NCI-H2081 treated with DMSO at 0.1 percent for 48 hours (cell line): Measurements from ENCODE around the gene FSHR.

Source experiments
- DNase-seq: peaks from one replicate; lab custom pipeline; 2025; lab: John Stamatoyannopoulos, UW

Gene FSHR

DNA sequence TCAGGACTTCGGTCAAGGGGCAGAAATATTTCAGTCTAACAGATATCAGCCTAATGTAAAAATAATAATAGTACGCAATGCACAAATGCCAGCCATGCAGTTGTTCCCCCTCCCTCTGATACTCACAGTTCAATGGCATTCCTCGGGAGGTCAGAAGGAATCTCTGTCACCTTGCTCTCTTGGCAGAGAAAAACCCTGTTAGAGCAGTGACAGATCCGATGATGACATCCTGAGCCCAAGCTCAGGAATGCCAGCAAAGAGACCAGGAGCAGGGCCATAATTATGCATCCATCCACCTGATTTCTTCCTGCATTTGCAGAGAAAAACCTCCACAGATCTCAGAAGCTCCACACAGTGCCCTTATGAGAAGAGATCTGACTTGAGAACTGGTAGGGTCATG lies at the start of gene FSHR:
Gene FSHR, minus strand, starts transcription at position 376 of the 400 bp plus-strand sequence. Its CDS starts 98 bp downstream, at position 278.
- no peak for DNase-seq

DNA sequence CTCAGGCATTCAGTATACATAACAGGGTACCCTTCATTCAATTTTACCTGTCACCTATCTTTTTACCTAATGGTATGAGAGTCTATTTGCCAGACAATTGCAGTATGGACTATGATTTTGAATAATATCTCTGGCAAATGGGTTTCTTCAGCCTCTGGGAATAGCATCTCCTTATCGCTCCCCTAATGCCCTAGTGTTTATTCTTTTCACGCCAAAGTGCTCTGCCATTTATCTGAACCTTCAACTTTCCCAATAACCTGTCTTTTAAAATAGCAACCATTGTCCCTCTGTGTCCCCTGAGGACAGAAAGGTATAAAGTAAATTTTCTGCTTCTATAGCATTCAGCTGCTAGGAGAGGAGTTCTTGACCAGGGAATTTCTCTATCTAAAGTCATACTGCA lies 45.0 kb upstream of the FSHR start:
- no peak for DNase-seq

- DNase-seq = no peak
These were observed 40.4 kb upstream of the FSHR start for GRCh38 chr2:49194701-49195100.

DNA sequence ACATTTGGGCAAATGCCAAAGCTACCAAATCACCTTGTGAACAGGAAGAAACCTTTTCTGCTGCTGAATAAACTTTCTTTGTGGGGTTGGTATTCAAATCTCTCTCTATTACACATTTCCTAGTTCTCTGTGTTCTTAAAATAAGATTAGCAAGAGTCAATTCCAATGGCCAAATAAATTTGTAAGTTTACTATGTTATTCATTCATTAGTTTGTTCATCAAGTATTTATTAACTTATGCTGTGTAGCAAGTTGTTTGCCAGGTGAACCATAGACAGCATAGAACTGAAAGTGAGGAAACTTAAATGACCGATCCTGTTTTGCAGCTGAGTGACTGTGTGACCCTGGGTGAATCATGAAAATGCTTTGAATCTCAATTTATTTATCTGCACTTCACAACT lies 37.7 kb upstream of the FSHR start:
- DNase-seq = no peak

- no peak for DNase-seq
These were observed 35.4 kb upstream of the FSHR start for GRCh38 chr2:49189512-49190225.

DNA sequence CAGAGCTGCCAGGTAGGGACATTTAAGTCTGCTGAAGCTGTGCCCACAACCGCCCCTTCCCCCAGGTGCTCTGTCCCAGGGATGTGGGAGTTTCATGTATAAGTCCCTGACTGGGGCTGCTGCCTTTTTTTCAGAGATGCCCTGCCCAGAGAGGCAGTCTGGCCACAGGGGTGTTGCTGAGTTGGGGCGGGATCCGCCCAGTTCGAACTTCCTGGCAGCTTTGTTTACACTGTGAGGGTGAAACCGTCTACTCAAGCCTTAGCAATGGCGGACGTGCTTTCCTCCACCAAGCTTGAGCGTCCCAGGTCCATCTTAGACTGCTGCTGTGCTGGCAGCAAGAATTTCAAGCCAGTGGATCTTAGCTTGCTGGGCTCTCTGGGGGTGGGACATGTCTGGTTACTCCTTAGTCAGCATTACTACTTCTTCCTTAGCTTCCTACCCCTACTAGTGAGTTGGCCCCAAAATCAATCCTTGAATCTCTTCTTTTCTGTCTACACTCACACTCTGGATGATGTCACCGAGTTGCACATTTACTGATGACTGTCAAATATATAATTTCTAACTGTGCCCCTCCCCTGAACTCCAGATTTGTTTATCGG lies 31.8 kb upstream of the FSHR start:
- no peak for DNase-seq

GRCh38 chr2:49178656-49179055 lies 24.3 kb upstream of the FSHR start:
- no peak for DNase-seq

DNA sequence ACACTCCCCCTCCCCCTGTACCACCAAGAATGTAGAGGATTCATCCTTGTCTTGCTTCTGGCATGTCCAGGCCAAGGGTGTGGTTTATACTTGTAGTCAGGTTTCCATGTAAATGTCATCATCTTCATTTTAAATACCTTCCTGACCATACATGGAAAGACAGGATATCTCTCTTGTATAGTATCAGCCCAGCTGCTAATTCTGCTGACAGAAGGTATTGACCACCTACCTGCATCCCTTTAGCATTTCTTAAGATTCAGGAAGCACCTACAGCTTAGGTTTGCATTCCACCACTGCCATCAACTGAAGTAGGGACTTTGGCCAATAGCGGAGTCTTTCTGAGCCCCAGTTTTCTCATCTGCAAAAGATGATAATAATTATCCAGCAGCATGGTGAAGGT lies 22.9 kb upstream of the FSHR start:
- DNase-seq = no peak

- DNase-seq = no peak
These were observed 21.5 kb upstream of the FSHR start for GRCh38 chr2:49175831-49176230.

- DNase-seq = no peak
These were observed 20.4 kb upstream of the FSHR start for GRCh38 chr2:49174750-49175149.

DNA sequence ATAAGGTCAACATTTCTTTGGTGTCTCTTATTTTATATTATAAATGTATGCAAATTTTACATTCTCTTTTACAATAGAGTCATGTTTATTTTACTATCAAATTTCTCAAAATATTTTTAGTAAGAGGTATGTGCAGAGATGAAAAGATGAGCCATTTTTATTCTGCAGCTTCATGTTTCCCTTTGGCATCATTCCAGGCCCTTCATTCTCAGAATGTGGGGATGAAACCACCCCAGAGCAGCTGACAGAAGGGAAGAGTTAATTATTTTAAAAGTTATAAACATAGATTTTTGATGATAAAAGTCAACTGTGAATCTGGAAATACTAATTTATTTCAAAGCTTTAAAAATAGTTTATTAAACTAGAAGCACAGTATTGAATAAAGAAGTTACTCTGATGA lies 12.8 kb upstream of the FSHR start:
- no peak for DNase-seq

DNA sequence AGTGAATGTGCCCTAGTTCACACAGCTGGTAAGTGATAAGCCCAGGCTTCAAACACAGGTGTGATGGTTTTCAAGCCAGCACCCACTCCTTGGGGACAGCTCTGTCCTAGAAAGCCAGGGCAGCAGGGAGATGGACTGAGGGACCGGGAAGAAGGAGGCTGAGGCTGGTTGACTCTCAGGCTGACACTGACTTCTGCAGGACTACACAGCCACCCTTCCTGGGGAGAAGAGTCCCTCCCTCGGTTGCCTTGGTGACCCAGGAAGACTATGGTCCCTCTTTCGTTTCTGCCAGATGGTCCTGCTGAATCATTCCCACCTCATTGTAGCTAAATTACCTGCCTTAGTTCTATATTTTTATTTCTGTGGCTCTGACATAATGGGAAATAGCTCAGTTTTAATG lies 11.3 kb upstream of the FSHR start:
- no peak for DNase-seq

DNA sequence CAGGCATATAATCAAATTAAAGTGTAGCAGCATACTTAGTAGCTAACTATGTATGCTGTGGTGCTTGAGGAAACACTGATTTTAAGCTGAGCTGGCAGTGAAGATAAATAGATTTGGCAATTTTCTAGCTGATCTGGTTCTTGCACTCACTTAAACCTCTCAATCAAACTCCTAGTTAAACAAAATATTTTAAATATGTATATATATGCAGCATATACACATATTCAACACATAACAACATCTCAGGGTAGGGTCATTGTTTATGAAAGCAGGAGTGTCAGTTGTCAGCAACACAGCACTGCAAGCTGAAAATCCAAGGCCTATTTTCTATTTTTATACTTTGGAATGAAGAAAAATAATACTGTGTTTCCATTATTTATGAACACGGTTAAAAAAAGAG lies 10.4 kb upstream of the FSHR start:
- DNase-seq = no peak

DNA sequence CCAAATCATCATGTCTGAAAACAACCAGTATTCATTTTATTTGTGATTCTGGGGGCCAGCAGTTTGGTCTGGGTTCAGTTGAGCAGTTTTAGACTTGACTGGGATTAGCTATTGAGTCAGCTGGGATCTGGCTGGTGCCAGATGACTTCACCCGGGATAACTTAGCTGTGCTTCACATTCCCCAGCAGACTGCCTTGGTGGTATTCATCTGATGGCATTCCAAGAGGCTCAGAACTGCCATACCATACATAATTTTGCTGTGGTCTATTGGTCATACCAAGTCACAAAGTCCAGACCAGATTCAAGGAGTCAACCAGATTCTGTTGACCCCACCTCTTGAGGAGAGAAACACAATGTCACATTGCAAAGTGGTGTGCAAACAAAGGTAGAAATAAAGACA lies 7.8 kb upstream of the FSHR start:
- DNase-seq = no peak

GRCh38 chr2:49154891-49155290 lies 576 bp upstream of the FSHR start:
- DNase-seq = no peak

DNA sequence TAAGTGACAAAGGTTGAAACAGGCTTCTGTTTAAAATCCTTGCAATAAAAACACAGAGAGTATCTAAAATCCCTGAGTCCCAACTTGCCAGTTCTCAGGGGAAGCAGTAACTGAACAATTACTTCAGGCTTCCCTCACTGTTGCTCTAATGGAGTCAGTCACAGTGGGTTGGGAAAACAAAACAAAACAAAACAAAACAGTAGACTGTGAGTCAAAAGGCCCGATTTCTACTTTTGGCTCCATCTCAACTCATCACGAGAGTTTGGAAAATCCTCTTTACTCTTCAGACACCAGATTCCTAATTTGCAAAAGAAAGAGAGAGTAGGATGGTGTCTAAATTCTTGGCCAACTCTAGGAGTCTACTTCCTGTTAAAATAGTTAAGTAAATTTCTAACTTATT lies 1.1 kb downstream of the FSHR start:
- no peak for DNase-seq

GRCh38 chr2:49152824-49153223 lies 1.5 kb downstream of the FSHR start:
- no peak for DNase-seq

DNA sequence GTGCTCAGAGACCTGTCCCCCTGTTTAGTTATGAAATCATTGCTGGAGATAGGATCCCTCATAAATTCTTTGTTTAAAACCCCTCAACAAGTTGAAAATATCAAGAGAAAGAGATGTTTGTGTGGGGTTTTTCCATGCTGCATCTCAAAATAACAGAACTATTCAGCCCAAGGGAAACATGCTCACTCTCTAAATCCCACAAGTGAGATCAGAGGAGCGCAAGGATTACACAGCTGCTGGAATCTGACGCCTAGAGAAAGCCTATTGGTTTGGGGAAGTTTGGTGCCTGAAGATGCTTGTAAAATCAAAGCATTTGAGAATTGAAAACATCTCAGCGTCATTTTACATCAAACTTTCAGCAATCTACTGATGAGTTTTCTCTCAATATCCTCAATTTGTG lies 7.9 kb downstream of the FSHR start:
- no peak for DNase-seq

- no peak for DNase-seq
These were observed 22.5 kb downstream of the FSHR start for GRCh38 chr2:49131801-49132200.

- no peak for DNase-seq
These were observed 25.3 kb downstream of the FSHR start for GRCh38 chr2:49129034-49129433.

DNA sequence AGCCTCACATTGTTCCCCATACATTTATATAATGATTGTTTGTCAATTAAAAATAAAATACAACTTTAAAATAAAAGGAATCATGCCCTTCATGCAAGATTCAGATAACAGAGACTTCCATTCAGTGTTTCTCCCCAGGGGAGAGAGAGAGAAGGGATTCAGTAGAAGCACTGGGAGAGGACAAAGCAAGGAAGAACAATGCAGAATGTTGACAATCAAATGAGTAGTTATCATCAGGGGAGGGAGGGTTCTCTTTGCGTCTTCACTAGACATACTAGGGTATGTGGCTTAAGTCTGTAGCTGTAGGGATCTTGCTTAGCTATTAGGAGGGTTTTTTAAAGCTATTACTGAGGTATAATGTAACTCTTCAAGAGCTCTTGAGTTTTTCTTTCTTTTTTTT lies 30.7 kb downstream of the FSHR start:
- no peak for DNase-seq

DNA sequence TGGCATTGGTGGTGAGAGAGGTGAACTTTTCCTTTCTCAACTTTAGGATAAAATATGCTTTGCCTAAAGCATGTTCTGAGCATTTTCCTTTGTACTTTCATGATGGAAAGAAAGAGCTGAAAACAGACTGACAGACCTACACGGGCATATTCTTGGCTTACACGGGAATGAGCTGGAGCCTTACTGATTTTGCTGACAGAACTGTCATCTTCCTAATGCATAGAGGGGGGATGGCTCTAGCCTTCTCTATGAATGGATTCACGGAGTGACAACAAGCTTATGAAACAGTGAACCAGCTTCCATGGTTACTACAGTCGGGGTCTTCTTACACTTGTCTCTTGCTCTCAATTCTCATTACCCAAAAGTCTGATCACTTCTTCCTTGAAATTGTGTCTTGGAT lies 32.2 kb downstream of the FSHR start:
- no peak for DNase-seq

GRCh38 chr2:49113046-49113445 lies 41.3 kb downstream of the FSHR start:
- DNase-seq = no peak

GRCh38 chr2:49111456-49111855 lies 42.9 kb downstream of the FSHR start:
- peak; percentile 48 for DNase-seq
